ENCODE measurements around the gene TLR9.

GRCh38 chr3:52185837-52186236 is 39.6 kb downstream of the TLR9 start:
- TF ChIP-seq CTCF (IDR thresholded peaks at IDR 0.05) (no peak), POLR2A (IDR thresholded peaks at IDR 0.05) (no peak), EP300 (IDR thresholded peaks at IDR 0.05) (no peak), POLR2AphosphoS5 (IDR thresholded peaks at IDR 0.05) (no peak)

Measured in gastroesophageal sphincter (tissue), 3 donors.